T-helper 1 cell treated with Interleukin-12 subunit alpha and Interleukin-12 subunit beta and Interleukin-4 antibody, amounts not matched to agents 30 μg/mL and 1 μg/mL, for 36 hours (primary cell): Measurements from ENCODE around the gene RGS9BP.
"Not testable (repeated sequence)": the region's sequence is repeated elsewhere in the genome, so short reads cannot be mapped to it uniquely, and the experiment has no call there.

ENCODE experiments used
- H3K27ac Mint-ChIP-seq: one replicate; pipeline ENCODE4 v1.8.0; 2021; ENCODE audit warnings: mild to moderate bottlenecking, mixed read lengths
- H3K27me3 Mint-ChIP-seq: one replicate; pipeline ENCODE4 v1.8.0; 2021; ENCODE audit warnings: low read depth, mixed read lengths
- H3K36me3 Mint-ChIP-seq: one replicate; pipeline ENCODE4 v1.8.0; 2021; ENCODE audit warnings: low read depth, mixed read lengths
- H3K4me1 Mint-ChIP-seq: one replicate; pipeline ENCODE4 v1.8.0; 2021; ENCODE audit warnings: low read depth, mixed read lengths
- H3K4me3 Mint-ChIP-seq: one replicate; pipeline ENCODE4 v1.8.0; 2021; ENCODE audit warnings: mild to moderate bottlenecking, moderate library complexity, mixed read lengths
- H3K9me3 Mint-ChIP-seq: one replicate; pipeline ENCODE4 v1.8.0; 2021; ENCODE audit warnings: mixed read lengths

The RGS9BP gene

GRCh38 chr19:32653599-32653915 is 22.1 kb upstream of the RGS9BP start:
- peaks cover 3% of the 10 kb centered on the region for H3K36me3 Mint-ChIP-seq
- H3K4me3 Mint-ChIP-seq, result no peak overlapping the region
- H3K27me3 Mint-ChIP-seq, result no peaks in the 10 kb centered on the region
- H3K27ac Mint-ChIP-seq, result no peak overlapping the region
- no peaks in the 10 kb centered on the region for H3K4me1 Mint-ChIP-seq
- H3K9me3 Mint-ChIP-seq, result no peaks in the 10 kb centered on the region

GRCh38 chr19:32656379-32656778 is 19.3 kb upstream of the RGS9BP start:
- H3K4me1 Mint-ChIP-seq, H3K36me3 Mint-ChIP-seq, H3K27ac Mint-ChIP-seq, H3K27me3 Mint-ChIP-seq, H3K4me3 Mint-ChIP-seq, H3K9me3 Mint-ChIP-seq: not testable (repeated sequence)

- H3K36me3 Mint-ChIP-seq, result no peaks in the 10 kb centered on the region
- no peak overlapping the region for H3K4me3 Mint-ChIP-seq
- H3K4me1 Mint-ChIP-seq, result no peaks in the 10 kb centered on the region
- no peaks in the 10 kb centered on the region for H3K9me3 Mint-ChIP-seq
- H3K27ac Mint-ChIP-seq, result no peak overlapping the region
- H3K27me3 Mint-ChIP-seq, result no peaks in the 10 kb centered on the region
Measured at GRCh38 chr19:32658075-32658474, 17.6 kb upstream of the RGS9BP start.

GRCh38 chr19:32658527-32658926 is 17.1 kb upstream of the RGS9BP start:
- H3K36me3 Mint-ChIP-seq, result no peaks in the 10 kb centered on the region
- no peaks in the 10 kb centered on the region for H3K27me3 Mint-ChIP-seq
- H3K27ac Mint-ChIP-seq, result no peak overlapping the region
- H3K4me1 Mint-ChIP-seq, result no peaks in the 10 kb centered on the region
- no peaks in the 10 kb centered on the region for H3K9me3 Mint-ChIP-seq
- H3K4me3 Mint-ChIP-seq, result no peak overlapping the region

GRCh38 chr19:32661318-32661717 is 14.3 kb upstream of the RGS9BP start:
- H3K27me3 Mint-ChIP-seq, result no peaks in the 10 kb centered on the region
- H3K27ac Mint-ChIP-seq, result no peak overlapping the region
- no peaks in the 10 kb centered on the region for H3K36me3 Mint-ChIP-seq
- H3K9me3 Mint-ChIP-seq, result no peaks in the 10 kb centered on the region
- H3K4me1 Mint-ChIP-seq, result no peaks in the 10 kb centered on the region
- no peak overlapping the region for H3K4me3 Mint-ChIP-seq

- Mint-ChIP-seq H3K4me3 (no peak overlapping the region), H3K27ac (no peak overlapping the region), H3K36me3 (no peaks in the 10 kb centered on the region), H3K27me3 (no peaks in the 10 kb centered on the region), H3K9me3 (no peaks in the 10 kb centered on the region), H3K4me1 (no peaks in the 10 kb centered on the region)
Measured at GRCh38 chr19:32662186-32662585, 13.5 kb upstream of the RGS9BP start.

GRCh38 chr19:32666084-32666483 is 9.6 kb upstream of the RGS9BP start:
- peaks cover 3% of the 10 kb centered on the region for H3K36me3 Mint-ChIP-seq

DNA sequence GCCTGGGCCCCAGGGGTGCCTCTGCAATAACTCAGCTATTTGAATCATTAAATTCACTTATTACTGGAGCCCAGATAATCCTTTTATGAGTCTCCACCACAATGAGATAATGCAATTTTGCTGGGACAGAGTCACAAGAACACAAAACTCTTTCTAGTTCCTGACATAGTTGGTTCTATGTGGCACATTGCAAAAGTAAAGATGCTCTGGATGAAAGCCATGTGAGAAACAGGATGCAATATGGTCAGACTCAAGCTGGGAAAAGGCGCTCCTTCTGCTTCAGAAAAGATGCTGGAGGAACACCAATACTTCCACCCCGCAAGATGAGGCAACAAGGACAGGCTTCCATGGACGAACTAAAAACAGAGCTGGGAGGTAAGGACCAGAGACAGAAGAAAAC is 6.3 kb upstream of the RGS9BP start:
- Mint-ChIP-seq H3K4me1 (peaks cover 23% of the 10 kb centered on the region), H3K27me3 (peaks cover 12% of the 10 kb centered on the region), H3K27ac (no peak overlapping the region), H3K9me3 (no peaks in the 10 kb centered on the region), H3K4me3 (no peak overlapping the region), H3K36me3 (peaks cover 3% of the 10 kb centered on the region)

More at GRCh38 chr19:32666084-32666483, 9.6 kb upstream of the RGS9BP start:
- H3K4me1 Mint-ChIP-seq, result peaks cover 9% of the 10 kb centered on the region
- no peaks in the 10 kb centered on the region for H3K27me3 Mint-ChIP-seq
- H3K27ac Mint-ChIP-seq, result no peak overlapping the region
- H3K4me3 Mint-ChIP-seq, result no peak overlapping the region
- H3K9me3 Mint-ChIP-seq, result no peaks in the 10 kb centered on the region

- no peak overlapping the region for H3K27ac Mint-ChIP-seq
- peaks cover 3% of the 10 kb centered on the region for H3K36me3 Mint-ChIP-seq
- no peak overlapping the region for H3K4me3 Mint-ChIP-seq
- no peaks in the 10 kb centered on the region for H3K9me3 Mint-ChIP-seq
- peaks cover 23% of the 10 kb centered on the region for H3K4me1 Mint-ChIP-seq
- peaks cover 15% of the 10 kb centered on the region for H3K27me3 Mint-ChIP-seq
Measured at GRCh38 chr19:32671883-32672593, 3.6 kb upstream of the RGS9BP start.

DNA sequence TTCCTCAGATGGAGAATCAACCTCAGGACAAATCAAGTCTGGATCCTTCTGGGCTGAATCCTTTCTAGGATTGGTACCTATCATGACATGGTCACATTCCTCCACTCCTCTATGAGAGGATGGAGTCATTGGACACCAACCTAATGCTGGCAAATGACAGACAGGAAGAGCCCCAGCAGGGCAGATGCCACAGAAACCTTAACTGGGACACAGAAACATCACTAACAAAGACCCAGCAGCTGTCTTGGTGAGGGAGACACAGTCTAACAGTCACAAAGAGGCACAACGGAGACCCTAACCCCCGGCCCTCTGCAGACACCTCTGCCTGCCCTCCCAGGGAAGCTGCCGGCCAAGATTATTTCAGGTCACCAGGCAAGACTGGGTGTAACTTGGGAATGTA is 2.8 kb upstream of the RGS9BP start:
- Mint-ChIP-seq H3K27me3 (peaks cover 23% of the 10 kb centered on the region), H3K4me1 (peaks cover 26% of the 10 kb centered on the region), H3K9me3 (no peaks in the 10 kb centered on the region), H3K36me3 (peaks cover 3% of the 10 kb centered on the region), H3K4me3 (peak overlapping the region; percentile 58), H3K27ac (no peak overlapping the region)

DNA sequence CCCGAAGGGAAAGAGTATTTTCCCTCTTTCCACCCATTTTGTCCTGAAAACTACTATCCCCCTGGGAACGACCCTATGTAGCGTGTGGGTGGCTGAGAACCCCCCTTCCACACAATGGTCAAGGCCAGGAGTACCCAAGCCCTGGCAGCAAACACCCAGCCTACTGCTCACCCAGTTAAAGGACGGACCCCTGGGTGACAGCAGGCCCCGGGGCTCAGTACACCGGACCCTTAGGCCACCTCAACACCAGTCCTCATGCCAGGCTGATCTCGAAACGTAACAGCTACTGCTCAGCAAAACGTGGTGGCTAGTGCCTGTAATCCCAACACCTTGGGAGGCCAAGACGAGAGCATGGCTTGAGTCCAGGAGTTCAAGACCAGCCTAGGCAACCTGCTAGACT is 2.1 kb upstream of the RGS9BP start:
- Mint-ChIP-seq H3K27me3 (peaks cover 30% of the 10 kb centered on the region), H3K4me3 (peak overlapping the region; percentile 96), H3K9me3 (no peaks in the 10 kb centered on the region), H3K4me1 (peaks cover 26% of the 10 kb centered on the region), H3K27ac (no peak overlapping the region), H3K36me3 (peaks cover 3% of the 10 kb centered on the region)

DNA sequence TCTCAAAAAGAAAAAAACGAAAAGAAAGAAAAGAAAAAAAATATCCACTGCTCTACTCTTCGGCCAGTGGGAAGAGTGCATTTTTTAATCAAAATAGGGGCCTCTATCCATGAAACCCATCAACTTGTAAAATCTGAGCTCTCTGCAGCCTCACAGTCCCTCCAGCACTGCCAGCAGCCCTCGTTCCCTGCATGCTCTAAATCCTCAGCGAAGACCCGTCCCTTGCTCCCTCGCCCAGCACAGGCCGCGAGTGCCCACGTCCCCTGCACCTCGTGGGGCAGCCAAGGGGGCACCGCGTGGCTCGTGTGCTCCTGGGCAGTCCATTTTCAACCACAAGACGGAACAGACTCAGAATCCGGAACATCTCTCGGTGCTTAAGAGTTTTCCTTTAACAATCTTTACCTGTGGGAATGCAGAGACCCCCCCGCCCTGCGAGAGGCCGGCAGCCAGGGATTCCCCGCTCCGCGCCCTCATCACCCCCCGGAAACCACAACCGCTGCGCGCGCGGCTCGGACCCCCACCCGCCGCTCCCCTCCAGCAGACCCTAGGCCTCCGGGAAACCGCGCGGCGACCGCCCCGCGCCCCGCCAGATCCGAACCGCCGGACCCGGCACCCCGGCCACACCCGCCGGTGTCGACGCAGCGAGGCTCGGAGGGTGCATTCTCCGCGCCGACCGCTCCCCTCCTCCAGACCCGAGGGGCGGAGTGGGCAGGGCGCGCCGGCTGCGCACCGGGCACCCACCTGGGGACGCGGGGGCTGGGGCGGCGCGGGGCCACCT is 1.3 kb upstream of the RGS9BP start:
- Mint-ChIP-seq H3K36me3 (peaks cover 3% of the 10 kb centered on the region), H3K27ac (peak overlapping the region; percentile 70), H3K9me3 (no peaks in the 10 kb centered on the region), H3K27me3 (peaks cover 36% of the 10 kb centered on the region), H3K4me3 (peak overlapping the region; percentile 96), H3K4me1 (peaks cover 25% of the 10 kb centered on the region)

GRCh38 chr19:32674931-32675719 is 523 bp upstream of the RGS9BP start, which contains the start of gene ANKRD27:
Gene ANKRD27, minus strand, starts transcription at chr19:32675180. Its CDS starts 16,165 bp downstream, at chr19:32659015.
- Mint-ChIP-seq H3K27me3 (peaks cover 40% of the 10 kb centered on the region), H3K4me3 (peak within 1 kb of the TSS; percentile 96), H3K27ac (peak within 1 kb of the TSS; percentile 79), H3K36me3 (peaks cover 2% of the 10 kb centered on the region), H3K4me1 (peaks cover 19% of the 10 kb centered on the region), H3K9me3 (no peaks in the 10 kb centered on the region)

DNA sequence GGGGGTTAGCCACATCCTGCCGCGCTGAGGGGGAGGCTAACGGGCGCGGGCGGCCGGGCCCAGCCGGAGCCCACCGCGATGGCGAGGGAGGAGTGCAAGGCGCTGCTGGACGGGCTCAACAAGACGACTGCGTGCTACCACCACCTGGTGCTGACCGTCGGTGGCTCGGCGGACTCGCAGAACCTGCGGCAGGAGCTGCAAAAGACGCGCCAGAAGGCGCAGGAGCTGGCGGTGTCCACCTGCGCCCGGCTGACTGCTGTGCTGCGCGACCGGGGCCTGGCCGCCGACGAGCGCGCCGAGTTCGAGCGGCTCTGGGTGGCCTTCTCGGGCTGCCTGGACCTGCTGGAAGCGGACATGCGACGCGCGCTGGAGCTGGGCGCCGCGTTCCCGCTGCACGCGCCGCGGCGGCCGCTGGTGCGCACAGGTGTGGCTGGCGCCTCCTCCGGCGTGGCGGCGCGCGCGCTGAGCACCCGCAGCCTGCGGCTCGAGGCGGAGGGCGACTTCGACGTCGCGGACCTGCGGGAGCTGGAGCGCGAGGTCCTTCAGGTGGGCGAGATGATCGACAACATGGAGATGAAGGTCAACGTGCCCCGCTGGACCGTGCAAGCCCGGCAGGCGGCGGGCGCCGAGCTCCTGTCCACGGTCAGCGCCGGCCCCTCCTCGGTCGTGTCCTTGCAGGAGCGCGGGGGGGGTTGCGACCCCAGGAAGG is 692 bp downstream of the RGS9BP start:
- peaks cover 17% of the 10 kb centered on the region for H3K4me1 Mint-ChIP-seq
- H3K27ac Mint-ChIP-seq, result no peak overlapping the region
- no peaks in the 10 kb centered on the region for H3K36me3 Mint-ChIP-seq
- H3K9me3 Mint-ChIP-seq, result no peaks in the 10 kb centered on the region
- H3K27me3 Mint-ChIP-seq, result peaks cover 47% of the 10 kb centered on the region
- H3K4me3 Mint-ChIP-seq, result peak overlapping the region; percentile 85
